NCI-H1436 (cell line): ENCODE data around the gene PRLR.
A peak's percentile ranks its signal among the peaks of the same experiment; 100 is the strongest.

Experiments used
- DNase-seq: peaks from one replicate; lab custom pipeline; 2025; lab: John Stamatoyannopoulos, UW

PRLR gene

GRCh38 chr5:35031276-35031675 is 199.0 kb downstream of the PRLR start:
- no peak for DNase-seq

- no peak for DNase-seq
These were observed 199.7 kb downstream of the PRLR start for GRCh38 chr5:35030426-35031100.

GRCh38 chr5:35029333-35029732 is 201.0 kb downstream of the PRLR start:
- DNase-seq, result no peak

GRCh38 chr5:35026941-35027340 is 203.3 kb downstream of the PRLR start:
- DNase-seq, result no peak

GRCh38 chr5:35026280-35026840 is 203.9 kb downstream of the PRLR start:
- no peak for DNase-seq

- no peak for DNase-seq
These were observed 205.3 kb downstream of the PRLR start for GRCh38 chr5:35024911-35025510.

GRCh38 chr5:35023391-35024178 is 206.7 kb downstream of the PRLR start:
- no peak for DNase-seq

- DNase-seq, result no peak
These were observed 213.9 kb downstream of the PRLR start for GRCh38 chr5:35016174-35017051.

GRCh38 chr5:35015063-35015462 is 215.2 kb downstream of the PRLR start:
- DNase-seq, result no peak

- no peak for DNase-seq
These were observed 217.5 kb downstream of the PRLR start for GRCh38 chr5:35012796-35013195.

- no peak for DNase-seq
These were observed 217.9 kb downstream of the PRLR start for GRCh38 chr5:35012365-35012764.

- no peak for DNase-seq
These were observed 219.6 kb downstream of the PRLR start for GRCh38 chr5:35010676-35011075.

- no peak for DNase-seq
These were observed 220.6 kb downstream of the PRLR start for GRCh38 chr5:35009657-35010056.

GRCh38 chr5:35009019-35009418 is 221.3 kb downstream of the PRLR start:
- no peak for DNase-seq

GRCh38 chr5:35004771-35005170 is 225.5 kb downstream of the PRLR start:
- no peak for DNase-seq

- no peak for DNase-seq
These were observed 226.1 kb downstream of the PRLR start for GRCh38 chr5:35004200-35004599.

- DNase-seq, result peak; percentile 43
These were observed 227.0 kb downstream of the PRLR start for GRCh38 chr5:35003018-35003957.

- no peak for DNase-seq
These were observed 227.8 kb downstream of the PRLR start for GRCh38 chr5:35002459-35002858.

GRCh38 chr5:35001842-35002241 is 228.4 kb downstream of the PRLR start:
- no peak for DNase-seq
